GM21825 (cell line): ENCODE data around the gene TMEM88.

Experiments used
- ATAC-seq: cut with Tn5 transposase; IDR thresholded peaks from one replicate; pipeline ENCODE4 v1.9.1; 2021; ENCODE audit warnings: mild to moderate bottlenecking, moderate library complexity; ENCODE audit not compliant: unreplicated experiment

The TMEM88 gene

GRCh38 chr17:7843257-7843535 lies 11.7 kb upstream of the TMEM88 start:
- no peak for ATAC-seq

DNA sequence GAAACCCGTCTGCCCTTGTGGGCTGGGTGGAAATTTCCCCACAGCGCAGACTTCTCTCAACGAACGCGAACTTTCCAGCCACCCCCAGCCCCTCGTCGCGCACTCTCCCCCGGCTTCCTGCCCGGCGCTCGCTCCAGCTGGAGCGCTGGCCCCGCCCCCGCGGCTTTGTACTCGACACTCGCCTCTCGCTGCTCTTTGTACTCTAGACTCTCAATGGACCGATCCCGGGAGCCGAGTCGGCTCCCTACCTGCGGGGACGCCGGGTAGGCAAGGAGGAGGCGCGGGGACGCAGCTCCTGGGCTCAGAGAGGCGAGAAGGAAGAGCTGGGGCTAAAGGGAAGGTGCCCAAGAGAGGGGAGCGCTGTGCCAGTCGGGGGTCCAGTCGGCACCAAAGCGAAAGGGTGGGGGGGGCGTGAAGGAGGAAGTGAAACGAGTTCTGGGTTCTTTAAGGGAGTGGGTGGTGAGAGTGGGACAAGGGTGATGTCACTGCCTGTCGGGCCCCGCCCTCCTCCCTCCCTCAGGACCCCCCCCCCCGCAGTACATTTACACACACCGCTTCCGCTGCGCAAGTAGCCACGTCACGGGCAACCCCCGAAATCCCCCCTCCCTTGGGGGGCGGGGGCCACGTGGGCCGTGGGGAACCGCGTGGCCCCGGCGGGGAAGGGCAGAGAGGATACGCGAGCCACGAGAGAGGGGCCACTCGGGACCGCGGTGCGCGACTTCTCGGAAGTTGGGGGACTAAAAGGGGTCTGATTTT lies 11.2 kb upstream of the TMEM88 start:
- peak; percentile 32 for ATAC-seq

- ATAC-seq, result peak; percentile 30
Measured at GRCh38 chr17:7844292-7845154, 10.3 kb upstream of the TMEM88 start.

- no peak for ATAC-seq
Measured at GRCh38 chr17:7845359-7846062, 9.4 kb upstream of the TMEM88 start.

DNA sequence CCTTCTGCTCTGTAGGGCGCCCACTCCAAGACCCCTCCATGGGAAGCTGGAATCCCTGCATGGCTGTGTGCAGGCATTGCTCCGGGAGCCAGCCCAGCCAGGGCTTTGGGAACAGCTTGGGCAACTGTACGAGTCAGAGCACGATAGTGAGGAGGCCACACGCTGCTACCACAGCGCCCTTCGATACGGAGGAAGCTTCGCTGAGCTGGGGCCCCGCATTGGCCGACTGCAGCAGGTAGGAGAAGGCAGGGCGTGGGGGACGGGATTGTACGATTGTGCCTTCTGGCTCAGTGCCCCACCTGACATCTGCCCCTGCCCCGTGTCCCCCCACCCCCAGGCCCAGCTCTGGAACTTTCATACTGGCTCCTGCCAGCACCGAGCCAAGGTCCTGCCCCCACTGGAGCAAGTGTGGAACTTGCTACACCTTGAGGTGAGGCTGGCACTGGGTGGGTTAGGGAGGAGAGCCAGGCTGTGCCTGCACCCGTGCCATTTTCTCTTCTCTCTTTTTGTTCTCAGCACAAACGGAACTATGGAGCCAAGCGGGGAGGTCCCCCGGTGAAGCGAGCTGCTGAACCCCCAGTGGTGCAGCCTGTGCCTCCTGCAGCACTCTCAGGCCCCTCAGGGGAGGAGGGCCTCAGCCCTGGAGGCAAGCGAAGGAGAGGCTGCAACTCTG lies 8.7 kb upstream of the TMEM88 start:
- ATAC-seq, result no peak

GRCh38 chr17:7846765-7847661 lies 7.9 kb upstream of the TMEM88 start:
- ATAC-seq, result no peak

DNA sequence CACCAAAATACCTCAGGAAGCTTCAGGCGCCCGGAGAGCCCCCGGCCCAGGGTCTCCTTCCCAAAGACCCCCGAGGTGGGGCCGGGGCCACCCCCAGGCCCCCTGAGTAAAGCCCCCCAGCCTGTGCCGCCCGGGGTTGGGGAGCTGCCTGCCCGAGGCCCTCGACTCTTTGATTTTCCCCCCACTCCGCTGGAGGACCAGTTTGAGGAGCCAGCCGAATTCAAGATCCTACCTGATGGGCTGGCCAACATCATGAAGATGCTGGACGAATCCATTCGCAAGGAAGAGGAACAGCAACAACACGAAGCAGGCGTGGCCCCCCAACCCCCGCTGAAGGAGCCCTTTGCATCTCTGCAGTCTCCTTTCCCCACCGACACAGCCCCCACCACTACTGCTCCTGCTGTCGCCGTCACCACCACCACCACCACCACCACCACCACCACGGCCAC lies 6.7 kb upstream of the TMEM88 start:
- ATAC-seq, result no peak

- ATAC-seq, result no peak
Measured at GRCh38 chr17:7848739-7849129, 6.1 kb upstream of the TMEM88 start.

GRCh38 chr17:7849130-7849750 lies 5.6 kb upstream of the TMEM88 start:
- ATAC-seq, result no peak

- ATAC-seq, result no peak
Measured at GRCh38 chr17:7849751-7850504, 4.9 kb upstream of the TMEM88 start.

DNA sequence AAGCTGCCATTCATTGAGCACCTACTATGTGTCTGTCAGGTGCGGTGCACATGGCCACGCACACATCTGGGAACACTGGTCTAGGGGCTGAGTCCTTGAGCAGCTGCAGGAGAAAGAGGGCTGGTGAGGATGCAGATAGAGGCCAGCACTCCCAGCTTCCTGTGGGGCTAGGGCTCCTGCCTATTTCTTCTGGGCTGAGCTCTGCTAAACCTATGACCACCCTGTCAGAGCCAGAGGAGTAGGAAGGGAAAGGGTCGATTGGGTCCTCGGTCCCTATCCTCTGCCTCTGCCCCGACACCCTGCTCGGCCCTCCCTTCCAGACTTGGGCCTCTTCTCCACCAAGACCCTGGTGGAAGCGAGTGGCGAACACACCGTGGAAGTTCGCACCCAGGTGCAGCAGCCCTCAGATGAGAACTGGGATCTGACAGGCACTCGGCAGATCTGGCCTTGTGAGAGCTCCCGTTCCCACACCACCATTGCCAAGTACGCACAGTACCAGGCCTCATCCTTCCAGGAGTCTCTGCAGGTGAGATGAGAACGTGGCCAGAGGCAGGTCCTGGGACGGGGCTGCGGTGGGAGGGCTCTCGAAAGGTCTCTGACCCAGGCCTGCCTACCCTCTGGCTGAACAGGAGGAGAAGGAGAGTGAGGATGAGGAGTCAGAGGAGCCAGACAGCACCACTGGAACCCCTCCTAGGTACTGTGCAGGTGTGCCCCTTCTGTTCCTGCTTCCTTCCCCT lies 4.0 kb upstream of the TMEM88 start:
- ATAC-seq, result no peak

DNA sequence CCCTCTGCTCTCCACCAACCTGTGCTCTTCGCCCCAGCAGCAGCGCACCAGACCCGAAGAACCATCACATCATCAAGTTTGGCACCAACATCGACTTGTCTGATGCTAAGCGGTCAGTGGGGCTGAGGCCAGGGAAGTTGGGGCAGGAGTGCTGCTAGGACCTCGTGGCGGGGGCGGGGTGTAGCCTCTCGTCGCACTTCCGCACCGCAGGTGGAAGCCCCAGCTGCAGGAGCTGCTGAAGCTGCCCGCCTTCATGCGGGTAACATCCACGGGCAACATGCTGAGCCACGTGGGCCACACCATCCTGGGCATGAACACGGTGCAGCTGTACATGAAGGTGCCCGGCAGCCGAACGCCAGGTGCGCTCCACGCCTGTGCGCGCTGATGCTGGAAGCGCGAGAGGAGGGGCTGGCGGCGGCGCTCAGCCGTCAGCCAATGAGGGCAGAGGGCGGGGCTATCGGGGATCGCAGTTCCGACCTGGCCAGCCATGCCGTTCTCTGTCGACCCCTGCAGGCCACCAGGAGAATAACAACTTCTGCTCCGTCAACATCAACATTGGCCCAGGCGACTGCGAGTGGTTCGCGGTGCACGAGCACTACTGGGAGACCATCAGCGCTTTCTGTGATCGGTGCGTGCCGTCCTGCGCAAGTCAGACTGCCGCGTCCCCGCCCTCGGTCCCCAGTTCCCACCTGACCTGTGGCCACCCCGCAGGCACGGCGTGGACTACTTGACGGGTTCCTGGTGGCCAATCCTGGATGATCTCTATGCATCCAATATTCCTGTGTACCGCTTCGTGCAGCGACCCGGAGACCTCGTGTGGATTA lies 3.2 kb upstream of the TMEM88 start:
- ATAC-seq, result peak; percentile 57

- ATAC-seq, result no peak
Measured at GRCh38 chr17:7852262-7852670, 2.6 kb upstream of the TMEM88 start.

- no peak for ATAC-seq
Measured at GRCh38 chr17:7852919-7853690, 1.8 kb upstream of the TMEM88 start.

DNA sequence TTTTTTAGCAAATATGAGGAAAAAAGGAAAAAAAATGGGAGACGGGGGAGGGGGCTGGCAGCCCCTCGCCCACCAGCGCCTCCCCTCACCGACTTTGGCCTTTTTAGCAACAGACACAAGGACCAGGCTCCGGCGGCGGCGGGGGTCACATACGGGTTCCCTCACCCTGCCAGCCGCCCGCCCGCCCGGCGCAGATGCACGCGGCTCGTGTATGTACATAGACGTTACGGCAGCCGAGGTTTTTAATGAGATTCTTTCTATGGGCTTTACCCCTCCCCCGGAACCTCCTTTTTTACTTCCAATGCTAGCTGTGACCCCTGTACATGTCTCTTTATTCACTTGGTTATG lies 1.2 kb upstream of the TMEM88 start:
- ATAC-seq, result no peak

- ATAC-seq, result no peak
Measured at GRCh38 chr17:7854078-7854777, 638 bp upstream of the TMEM88 start.
